ENCODE data around the gene ZNF629.

DNA sequence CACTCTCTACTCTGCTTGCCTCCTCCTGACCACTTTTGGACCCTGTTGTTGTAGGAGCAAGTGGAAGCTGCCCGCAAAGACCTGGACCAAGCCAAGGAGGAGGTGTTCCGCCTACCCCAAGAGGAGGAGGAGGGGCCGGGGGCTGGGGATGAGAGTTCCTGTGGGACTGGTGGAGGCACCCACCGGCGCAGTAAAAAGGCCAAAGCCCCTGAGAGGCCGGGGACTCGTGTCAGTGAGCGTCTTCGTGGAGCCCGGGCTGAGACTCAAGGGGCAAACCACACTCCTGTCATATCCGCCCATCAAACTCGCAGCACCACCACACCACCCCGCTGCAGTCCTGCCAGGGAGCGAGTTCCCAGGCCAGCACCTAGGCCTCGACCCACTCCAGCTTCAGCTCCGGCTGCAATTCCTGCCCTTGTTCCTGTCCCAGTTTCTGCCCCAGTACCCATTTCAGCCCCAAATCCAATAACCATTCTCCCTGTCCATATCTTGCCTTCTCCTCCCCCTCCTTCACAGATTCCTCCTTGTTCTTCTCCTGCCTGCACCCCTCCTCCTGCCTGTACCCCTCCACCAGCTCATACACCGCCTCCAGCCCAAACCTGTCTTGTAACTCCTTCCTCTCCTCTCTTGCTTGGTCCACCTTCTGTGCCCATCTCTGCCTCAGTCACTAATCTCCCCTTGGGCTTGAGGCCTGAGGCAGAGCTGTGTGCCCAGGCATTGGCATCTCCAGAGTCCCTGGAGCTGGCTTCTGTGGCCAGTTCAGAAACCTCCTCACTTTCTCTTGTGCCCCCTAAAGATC, 49.8 kb downstream of the ZNF629 start:
- no peak for TF ChIP-seq FOXP2 (optimal IDR thresholded peaks at IDR 0.05; ENCODE audit: control extremely low read depth, extremely low read length, insufficient read depth)
- TF ChIP-seq POLR2AphosphoS5 (IDR thresholded peaks at IDR 0.05; ENCODE audit: borderline replicate concordance, low read depth, low read length): no peak
